Measurements from ENCODE around the gene KLHL29. TPM values are rescaled to one million over a fixed set of nuclear protein-coding genes. Genes with fewer than 3 reads are reported as not detected.

The KLHL29 gene
- total and polyA plus RNA-seq, 2 experiments from 2014 or later, result 1.5 to 6.5 TPM

GRCh38 chr2:23530909-23531276 lies 145.9 kb downstream of the KLHL29 start (continued):
- TF ChIP-seq, protein P1, sequence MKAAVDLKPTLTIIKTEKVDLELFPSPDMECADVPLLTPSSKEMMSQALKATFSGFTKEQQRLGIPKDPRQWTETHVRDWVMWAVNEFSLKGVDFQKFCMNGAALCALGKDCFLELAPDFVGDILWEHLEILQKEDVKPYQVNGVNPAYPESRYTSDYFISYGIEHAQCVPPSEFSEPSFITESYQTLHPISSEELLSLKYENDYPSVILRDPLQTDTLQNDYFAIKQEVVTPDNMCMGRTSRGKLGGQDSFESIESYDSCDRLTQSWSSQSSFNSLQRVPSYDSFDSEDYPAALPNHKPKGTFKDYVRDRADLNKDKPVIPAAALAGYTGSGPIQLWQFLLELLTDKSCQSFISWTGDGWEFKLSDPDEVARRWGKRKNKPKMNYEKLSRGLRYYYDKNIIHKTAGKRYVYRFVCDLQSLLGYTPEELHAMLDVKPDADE (IDR thresholded peaks at IDR 0.05), result no peak
- TF ChIP-seq POLR2AphosphoS5 (IDR thresholded peaks at IDR 0.05; ENCODE audit: low read depth), result no peak
- TF ChIP-seq, protein P2, sequence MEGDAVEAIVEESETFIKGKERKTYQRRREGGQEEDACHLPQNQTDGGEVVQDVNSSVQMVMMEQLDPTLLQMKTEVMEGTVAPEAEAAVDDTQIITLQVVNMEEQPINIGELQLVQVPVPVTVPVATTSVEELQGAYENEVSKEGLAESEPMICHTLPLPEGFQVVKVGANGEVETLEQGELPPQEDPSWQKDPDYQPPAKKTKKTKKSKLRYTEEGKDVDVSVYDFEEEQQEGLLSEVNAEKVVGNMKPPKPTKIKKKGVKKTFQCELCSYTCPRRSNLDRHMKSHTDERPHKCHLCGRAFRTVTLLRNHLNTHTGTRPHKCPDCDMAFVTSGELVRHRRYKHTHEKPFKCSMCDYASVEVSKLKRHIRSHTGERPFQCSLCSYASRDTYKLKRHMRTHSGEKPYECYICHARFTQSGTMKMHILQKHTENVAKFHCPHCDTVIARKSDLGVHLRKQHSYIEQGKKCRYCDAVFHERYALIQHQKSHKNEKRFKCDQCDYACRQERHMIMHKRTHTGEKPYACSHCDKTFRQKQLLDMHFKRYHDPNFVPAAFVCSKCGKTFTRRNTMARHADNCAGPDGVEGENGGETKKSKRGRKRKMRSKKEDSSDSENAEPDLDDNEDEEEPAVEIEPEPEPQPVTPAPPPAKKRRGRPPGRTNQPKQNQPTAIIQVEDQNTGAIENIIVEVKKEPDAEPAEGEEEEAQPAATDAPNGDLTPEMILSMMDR (conservative IDR thresholded peaks at IDR 0.05; ENCODE audit: low read depth in 2 of 2), result no peak
- no peak for TF ChIP-seq JUNB (IDR thresholded peaks at IDR 0.05; ENCODE audit: unreplicated experiment)
- no peak for TF ChIP-seq STAT1 (IDR thresholded peaks at IDR 0.05; ENCODE audit: unreplicated experiment)
- no peak for TF ChIP-seq CREB1 (CRISPR knock-in tag; IDR thresholded peaks at IDR 0.05; ENCODE audit: low read depth)

DNA sequence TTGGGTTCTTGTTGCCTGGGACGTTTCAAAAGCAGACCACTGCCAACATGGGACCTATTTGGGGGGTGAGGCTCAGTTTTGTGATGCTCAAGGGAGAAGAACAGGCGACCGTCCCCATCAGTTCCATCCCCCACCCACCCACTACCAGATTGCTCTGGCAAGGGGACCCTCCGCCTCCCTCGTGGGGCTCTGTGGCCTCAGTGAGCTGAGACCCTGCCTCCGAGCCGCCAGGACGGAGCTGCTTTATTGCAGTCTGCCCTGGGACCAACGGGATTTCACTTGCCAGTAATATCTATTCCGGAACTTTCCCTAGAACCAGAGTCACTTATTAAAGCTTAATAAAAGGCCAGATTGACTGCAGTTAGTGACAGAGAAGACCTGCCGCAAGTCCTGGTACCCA lies 146.3 kb downstream of the KLHL29 start:
- no peak for ATAC-seq
- Mint-ChIP-seq H3K27me3 (ENCODE audit: insufficient read depth, low read depth, poor library complexity) (peaks cover 13% of the 10 kb centered on the region), H3K36me3 (ENCODE audit: low read depth) (no peaks in the 10 kb centered on the region), H3K4me3 (no peak overlapping the region), H3K9me3 (no peaks in the 10 kb centered on the region), H3K27ac (no peak overlapping the region), H3K4me1 (peaks cover 28% of the 10 kb centered on the region)
- no peaks in the 10 kb centered on the region for H3K79me2 ChIP-seq (replicated peaks; ENCODE audit: insufficient read depth)
- H3K36me3 ChIP-seq (ENCODE audit: insufficient read depth), result no peaks in the 10 kb centered on the region
- H3K4me3 ChIP-seq, result no peak overlapping the region
- H3K4me1 ChIP-seq (ENCODE audit: insufficient read depth), result peaks cover 18% of the 10 kb centered on the region
- H3F3A ChIP-seq (replicated peaks; ENCODE audit: low read depth), result no peaks in the 10 kb centered on the region
- no peaks in the 10 kb centered on the region for H4K20me1 ChIP-seq (replicated peaks; ENCODE audit: insufficient read depth)
- no peaks in the 10 kb centered on the region for H3K27me3 ChIP-seq (ENCODE audit: insufficient read depth)
- DNase-seq (ENCODE audit: low spot score), result no peak
- no peak overlapping the region for H3K27ac ChIP-seq (ENCODE audit: low read depth)
- H3K9me2 ChIP-seq (ENCODE audit: insufficient read depth), result no peaks in the 10 kb centered on the region
- no peak overlapping the region for H2AFZ ChIP-seq
- no peak overlapping the region for H3K4me2 ChIP-seq
- TF ChIP-seq, protein P2 (conservative IDR thresholded peaks at IDR 0.05; ENCODE audit: low read depth in 2 of 2), result no peak
- no peak for TF ChIP-seq EZH2 (IDR thresholded peaks at IDR 0.05; ENCODE audit: low read depth, unreplicated experiment)
- TF ChIP-seq ZNF114 (CRISPR knock-in tag; IDR thresholded peaks at IDR 0.05), result no peak
- no peak for TF ChIP-seq POLR2AphosphoS5 (IDR thresholded peaks at IDR 0.05; ENCODE audit: low read depth)
- TF ChIP-seq, protein P1 (IDR thresholded peaks at IDR 0.05), result no peak
- TF ChIP-seq CREB1 (CRISPR knock-in tag; IDR thresholded peaks at IDR 0.05; ENCODE audit: low read depth), result no peak
- TF ChIP-seq ZNF331 (CRISPR knock-in tag; IDR thresholded peaks at IDR 0.05; ENCODE audit: low read depth), result no peak
- TF ChIP-seq, protein P3, sequence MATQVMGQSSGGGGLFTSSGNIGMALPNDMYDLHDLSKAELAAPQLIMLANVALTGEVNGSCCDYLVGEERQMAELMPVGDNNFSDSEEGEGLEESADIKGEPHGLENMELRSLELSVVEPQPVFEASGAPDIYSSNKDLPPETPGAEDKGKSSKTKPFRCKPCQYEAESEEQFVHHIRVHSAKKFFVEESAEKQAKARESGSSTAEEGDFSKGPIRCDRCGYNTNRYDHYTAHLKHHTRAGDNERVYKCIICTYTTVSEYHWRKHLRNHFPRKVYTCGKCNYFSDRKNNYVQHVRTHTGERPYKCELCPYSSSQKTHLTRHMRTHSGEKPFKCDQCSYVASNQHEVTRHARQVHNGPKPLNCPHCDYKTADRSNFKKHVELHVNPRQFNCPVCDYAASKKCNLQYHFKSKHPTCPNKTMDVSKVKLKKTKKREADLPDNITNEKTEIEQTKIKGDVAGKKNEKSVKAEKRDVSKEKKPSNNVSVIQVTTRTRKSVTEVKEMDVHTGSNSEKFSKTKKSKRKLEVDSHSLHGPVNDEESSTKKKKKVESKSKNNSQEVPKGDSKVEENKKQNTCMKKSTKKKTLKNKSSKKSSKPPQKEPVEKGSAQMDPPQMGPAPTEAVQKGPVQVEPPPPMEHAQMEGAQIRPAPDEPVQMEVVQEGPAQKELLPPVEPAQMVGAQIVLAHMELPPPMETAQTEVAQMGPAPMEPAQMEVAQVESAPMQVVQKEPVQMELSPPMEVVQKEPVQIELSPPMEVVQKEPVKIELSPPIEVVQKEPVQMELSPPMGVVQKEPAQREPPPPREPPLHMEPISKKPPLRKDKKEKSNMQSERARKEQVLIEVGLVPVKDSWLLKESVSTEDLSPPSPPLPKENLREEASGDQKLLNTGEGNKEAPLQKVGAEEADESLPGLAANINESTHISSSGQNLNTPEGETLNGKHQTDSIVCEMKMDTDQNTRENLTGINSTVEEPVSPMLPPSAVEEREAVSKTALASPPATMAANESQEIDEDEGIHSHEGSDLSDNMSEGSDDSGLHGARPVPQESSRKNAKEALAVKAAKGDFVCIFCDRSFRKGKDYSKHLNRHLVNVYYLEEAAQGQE (IDR thresholded peaks at IDR 0.05; ENCODE audit: unreplicated experiment), result no peak
- TF ChIP-seq JUNB (IDR thresholded peaks at IDR 0.05; ENCODE audit: unreplicated experiment), result no peak
- no peak for TF ChIP-seq STAT1 (IDR thresholded peaks at IDR 0.05; ENCODE audit: unreplicated experiment)
- TF ChIP-seq NANOG (IDR thresholded peaks at IDR 0.05; ENCODE audit: borderline replicate concordance), result no peak
- no peak for TF ChIP-seq EZH2phosphoT487 (IDR thresholded peaks at IDR 0.05; ENCODE audit: unreplicated experiment)
